Measurements from ENCODE around the gene TYMP. TPM values are rescaled to one million over a fixed set of nuclear protein-coding genes. Genes with fewer than 3 reads are reported as not detected.

Gene TYMP
- total RNA-seq, 4 donors from 2014 or later, result 18.5 to 55.1 (median 39.3) TPM

- Histone ChIP-seq H3K4me3 (no peak within 1 kb of the TSS), H3K4me1 (peaks cover 0 to 8% (median 0%) of the 10 kb centered on the region in 3 donors), H3K36me3 (no peaks in the 10 kb centered on the region), H3K27me3 (peaks cover 78% of the 10 kb centered on the region), H3K27ac (no peak within 1 kb of the TSS), H3K9me3 (no peaks in the 10 kb centered on the region)
- ATAC-seq, result no peak
- WGBS, 2 donors (ENCODE audit: low coverage in 1 of 2), result no CpG with 5 or more reads among the region's 23 CpGs
- TF ChIP-seq, protein P1, sequence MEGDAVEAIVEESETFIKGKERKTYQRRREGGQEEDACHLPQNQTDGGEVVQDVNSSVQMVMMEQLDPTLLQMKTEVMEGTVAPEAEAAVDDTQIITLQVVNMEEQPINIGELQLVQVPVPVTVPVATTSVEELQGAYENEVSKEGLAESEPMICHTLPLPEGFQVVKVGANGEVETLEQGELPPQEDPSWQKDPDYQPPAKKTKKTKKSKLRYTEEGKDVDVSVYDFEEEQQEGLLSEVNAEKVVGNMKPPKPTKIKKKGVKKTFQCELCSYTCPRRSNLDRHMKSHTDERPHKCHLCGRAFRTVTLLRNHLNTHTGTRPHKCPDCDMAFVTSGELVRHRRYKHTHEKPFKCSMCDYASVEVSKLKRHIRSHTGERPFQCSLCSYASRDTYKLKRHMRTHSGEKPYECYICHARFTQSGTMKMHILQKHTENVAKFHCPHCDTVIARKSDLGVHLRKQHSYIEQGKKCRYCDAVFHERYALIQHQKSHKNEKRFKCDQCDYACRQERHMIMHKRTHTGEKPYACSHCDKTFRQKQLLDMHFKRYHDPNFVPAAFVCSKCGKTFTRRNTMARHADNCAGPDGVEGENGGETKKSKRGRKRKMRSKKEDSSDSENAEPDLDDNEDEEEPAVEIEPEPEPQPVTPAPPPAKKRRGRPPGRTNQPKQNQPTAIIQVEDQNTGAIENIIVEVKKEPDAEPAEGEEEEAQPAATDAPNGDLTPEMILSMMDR (IDR thresholded peaks at IDR 0.05), result no peak
- TF ChIP-seq POLR2AphosphoS5 (IDR thresholded peaks at IDR 0.05) (no peak), POLR2A (IDR thresholded peaks at IDR 0.05) (no peak), EP300 (IDR thresholded peaks at IDR 0.05) (no peak)
Measured at GRCh38 chr22:50486561-50487289, 43.1 kb downstream of the TYMP start, which contains the start of gene MIOX. Gene MIOX (plus strand): TSS chr22:50486859. CDS start chr22:50486898, 39 bp downstream.

DNA sequence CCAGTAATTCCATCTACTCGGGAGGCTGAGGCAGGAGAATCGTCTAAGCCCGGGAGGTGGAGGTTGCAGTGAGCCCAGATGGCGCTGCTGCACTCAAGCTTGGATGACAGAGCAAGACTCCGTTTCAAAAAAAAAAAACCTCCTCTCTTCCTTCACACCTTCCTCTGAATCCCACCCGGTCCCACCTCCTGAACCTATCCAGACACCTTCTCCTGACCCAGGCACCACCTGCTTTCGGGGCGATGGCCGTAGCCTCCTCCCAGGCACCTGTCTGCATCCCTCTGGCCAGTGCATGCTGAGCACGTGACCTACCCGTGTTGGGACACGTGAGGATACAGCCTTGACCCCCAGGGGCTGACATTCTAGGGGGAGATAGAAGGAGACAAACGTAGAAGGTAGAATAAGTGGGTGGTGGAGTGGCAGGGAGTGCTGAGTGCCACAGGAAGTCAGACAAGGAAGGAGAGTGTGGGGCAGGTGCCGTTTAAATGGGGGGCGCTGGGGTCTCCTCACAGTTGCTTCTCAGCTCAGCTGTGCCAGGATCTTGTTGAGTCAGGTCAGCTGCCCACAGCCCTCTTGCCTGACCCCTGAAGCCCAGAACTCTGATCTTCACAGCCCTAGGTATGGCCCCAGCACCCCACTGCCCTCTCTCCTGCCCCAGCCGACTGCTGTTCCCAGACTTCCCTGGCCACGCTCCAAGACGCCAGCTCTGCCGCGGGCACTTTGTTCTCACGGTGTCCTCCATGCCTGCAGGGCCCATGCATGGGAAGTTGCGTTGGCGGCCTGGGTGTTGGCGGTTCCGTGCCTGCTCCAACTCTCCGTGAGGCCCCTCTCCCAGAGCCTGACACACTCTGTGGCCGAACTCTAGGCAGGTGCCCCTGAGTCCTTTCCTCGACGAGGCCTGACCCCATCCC, 44.3 kb downstream of the TYMP start:
- no peaks in the 10 kb centered on the region for H3K9me3 ChIP-seq
- peaks cover 0 to 19% (median 0%) of the 10 kb centered on the region in 3 donors for H3K4me1 ChIP-seq
- TF ChIP-seq POLR2A (IDR thresholded peaks at IDR 0.05) (no peak), EP300 (IDR thresholded peaks at IDR 0.05) (no peak), POLR2AphosphoS5 (IDR thresholded peaks at IDR 0.05) (no peak)
- TF ChIP-seq, protein P1 (IDR thresholded peaks at IDR 0.05), result no peak
- 52 to 70% methylated on average over 7 to 12 of the region's 29 CpGs for WGBS, 2 donors (ENCODE audit: low coverage in 1 of 2)
- ATAC-seq, result no peak
- H3K27me3 ChIP-seq, result peaks cover 91% of the 10 kb centered on the region
- H3K4me3 ChIP-seq, result no peak overlapping the region
- no peak overlapping the region for H3K27ac ChIP-seq
- no peaks in the 10 kb centered on the region for H3K36me3 ChIP-seq

GRCh38 chr22:50483977-50484853, 45.6 kb downstream of the TYMP start:
- WGBS, 2 donors (ENCODE audit: low coverage in 1 of 2), result 66 to 87% methylated on average over 6 to 10 of the region's 31 CpGs
- H3K27me3 ChIP-seq, result peaks cover 99% of the 10 kb centered on the region

DNA sequence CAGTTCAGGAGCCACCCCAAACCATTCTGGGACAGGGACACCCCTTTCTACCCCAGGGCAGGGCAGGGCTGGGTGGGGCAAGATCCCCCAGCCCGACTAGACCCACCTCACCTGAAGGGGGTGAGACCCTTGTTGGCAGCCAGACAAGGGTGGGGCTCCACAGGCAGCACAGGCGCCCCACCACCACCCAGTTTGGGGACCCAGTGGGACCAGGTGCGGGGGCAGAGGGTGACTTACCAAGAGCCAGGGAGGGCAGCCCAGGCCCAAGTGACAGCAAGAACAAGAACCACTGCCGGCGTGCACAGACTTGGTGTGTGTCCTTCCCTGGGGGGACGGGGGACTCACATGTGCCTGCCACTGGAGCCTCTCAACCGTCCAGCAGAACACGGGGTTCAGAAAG, 46.3 kb downstream of the TYMP start:
- no peak for ATAC-seq
- no peak overlapping the region for H3K27ac ChIP-seq
- H3K4me1 ChIP-seq, result peaks cover 0 to 19% (median 0%) of the 10 kb centered on the region in 3 donors
- WGBS, 2 donors (ENCODE audit: low coverage in 1 of 2), result 80% methylated on average over 3 of the region's 8 CpGs; no CpG with 5 or more reads in 1 of the 2 donors
- H3K4me3 ChIP-seq, result no peak overlapping the region
- no peaks in the 10 kb centered on the region for H3K36me3 ChIP-seq
- TF ChIP-seq POLR2AphosphoS5 (IDR thresholded peaks at IDR 0.05) (no peak), EP300 (IDR thresholded peaks at IDR 0.05) (no peak), POLR2A (IDR thresholded peaks at IDR 0.05) (no peak)
- TF ChIP-seq, protein P1 (IDR thresholded peaks at IDR 0.05), result no peak
- H3K27me3 ChIP-seq, result peaks cover 100% of the 10 kb centered on the region
- H3K9me3 ChIP-seq, result no peaks in the 10 kb centered on the region

More at GRCh38 chr22:50483977-50484853, 45.6 kb downstream of the TYMP start:
- Histone ChIP-seq H3K27ac (no peak overlapping the region), H3K36me3 (no peaks in the 10 kb centered on the region), H3K4me1 (peaks cover 0 to 19% (median 0%) of the 10 kb centered on the region in 3 donors), H3K9me3 (no peaks in the 10 kb centered on the region), H3K4me3 (no peak overlapping the region)
- TF ChIP-seq POLR2AphosphoS5 (IDR thresholded peaks at IDR 0.05) (no peak), EP300 (IDR thresholded peaks at IDR 0.05) (no peak), POLR2A (IDR thresholded peaks at IDR 0.05) (no peak)
- TF ChIP-seq, protein P1 (IDR thresholded peaks at IDR 0.05), result no peak
- ATAC-seq, result no peak
